HEK293T (cell line): ENCODE results near the gene CSPG5.

Experiments
- ARNT ChIP-seq: fragments of 450-650 bp; IDR thresholded peaks from 2 replicates; pipeline ENCODE4 v1.6.1; 2017; ENCODE audit warnings: mild to moderate bottlenecking
- FOXA1 ChIP-seq: fragments of 450-650 bp; IDR thresholded peaks from 2 replicates; pipeline ENCODE4 v1.6.1; 2016; ENCODE audit warnings: mild to moderate bottlenecking
- FOXM1 ChIP-seq: fragments of 450-650 bp; IDR thresholded peaks from 2 replicates; pipeline ENCODE4 v1.6.1; 2017; ENCODE audit warnings: mild to moderate bottlenecking, borderline replicate concordance
- SUZ12 ChIP-seq: fragments of 450-650 bp; IDR thresholded peaks from 2 replicates; pipeline ENCODE4 v1.6.1; 2016; ENCODE audit warnings: mild to moderate bottlenecking

DNA sequence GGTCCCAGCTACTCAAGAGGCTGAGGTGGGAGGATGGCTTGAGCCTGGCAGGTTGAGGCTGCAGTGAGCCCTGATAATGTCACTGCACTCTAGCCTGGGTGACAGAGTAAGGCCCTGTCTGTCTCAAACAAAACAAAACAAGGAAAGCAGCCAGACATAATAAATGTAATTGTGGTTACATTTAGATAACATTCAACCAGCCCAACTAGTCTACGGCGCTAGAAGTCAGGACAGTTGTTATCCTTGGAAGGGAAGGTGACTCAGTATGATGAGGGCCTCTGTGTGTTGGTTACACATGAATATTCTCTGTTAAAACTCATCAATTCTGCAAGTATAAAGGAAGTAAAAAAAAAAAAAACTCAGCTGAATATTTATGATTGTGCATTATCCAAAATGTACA is 27.0 kb upstream of the CSPG5 start:
- no peak for TF ChIP-seq ARNT
- no peak for TF ChIP-seq FOXM1
- TF ChIP-seq FOXA1: no peak
- no peak for TF ChIP-seq SUZ12
